HG03135 (cell line): ENCODE measurements around the gene ADAM11.

Experiments
- ATAC-seq: cut with Tn5 transposase; IDR thresholded peaks from one replicate; pipeline ENCODE4 v1.9.1; 2021; ENCODE audit warnings: mild to moderate bottlenecking, moderate library complexity; ENCODE audit not compliant: unreplicated experiment

The ADAM11 gene

GRCh38 chr17:44757045-44757917 is 1.5 kb upstream of the ADAM11 start:
- no peak for ATAC-seq

- no peak for ATAC-seq
Measured at GRCh38 chr17:44757918-44758413, 822 bp upstream of the ADAM11 start.

GRCh38 chr17:44759086-44759915 is 513 bp downstream of the ADAM11 start:
- no peak for ATAC-seq

GRCh38 chr17:44759916-44760243 is 1.1 kb downstream of the ADAM11 start:
- ATAC-seq = no peak

GRCh38 chr17:44760474-44761308 is 1.9 kb downstream of the ADAM11 start:
- no peak for ATAC-seq

- no peak for ATAC-seq
Measured at GRCh38 chr17:44761932-44762810, 3.4 kb downstream of the ADAM11 start.

GRCh38 chr17:44763170-44763569 is 4.4 kb downstream of the ADAM11 start:
- ATAC-seq = no peak

GRCh38 chr17:44765965-44766364 is 7.2 kb downstream of the ADAM11 start:
- ATAC-seq = no peak

GRCh38 chr17:44766409-44767038 is 7.7 kb downstream of the ADAM11 start:
- ATAC-seq = no peak

GRCh38 chr17:44767493-44767892 is 8.7 kb downstream of the ADAM11 start:
- no peak for ATAC-seq

- no peak for ATAC-seq
Measured at GRCh38 chr17:44768505-44769142, 9.8 kb downstream of the ADAM11 start.

GRCh38 chr17:44769230-44769629 is 10.4 kb downstream of the ADAM11 start:
- ATAC-seq = no peak

- no peak for ATAC-seq
Measured at GRCh38 chr17:44769647-44770084, 10.9 kb downstream of the ADAM11 start.

GRCh38 chr17:44770166-44770925 is 11.6 kb downstream of the ADAM11 start:
- ATAC-seq = no peak

- ATAC-seq = no peak
Measured at GRCh38 chr17:44772308-44773045, 13.7 kb downstream of the ADAM11 start.

GRCh38 chr17:44773140-44773539 is 14.4 kb downstream of the ADAM11 start:
- ATAC-seq = no peak

GRCh38 chr17:44774271-44775135 is 15.7 kb downstream of the ADAM11 start:
- no peak for ATAC-seq
